AG04450 (cell line): ENCODE data around the gene MBOAT2. TPM values are rescaled to one million over a fixed set of nuclear protein-coding genes. Genes with fewer than 3 reads are reported as not detected.

ENCODE experiments used
- CTCF ChIA-PET: fragments of 300-600, 350-600 bp; formaldehyde crosslinking; extraction: SDS; loops from one replicate; lab custom pipeline; 2022; ENCODE audit warnings: antibody characterized with exemption, inconsistent platforms; lab: Charles Lee
- POLR2A ChIA-PET: fragments of 350-600 bp; formaldehyde crosslinking; extraction: SDS; loops from one replicate; lab custom pipeline; 2021; ENCODE audit warnings: antibody characterized with exemption, inconsistent platforms; lab: Yijun Ruan, JAX
- DNase-seq: peaks from one replicate; pipeline ENCODE4 v3.0.0-alpha.2; 2011; ENCODE audit warnings: low read depth, low spot score
- H3K27ac ChIP-seq: one replicate; pipeline ENCODE4 v1.5.1; 2012; ENCODE audit warnings: low read depth, low read length, control low read depth
- H3K27me3 ChIP-seq: one replicate; pipeline ENCODE4 v1.6.0; 2012; ENCODE audit warnings: low read length; ENCODE audit not compliant: control insufficient read depth, insufficient read depth
- H3K4me3 ChIP-seq: 2 replicates; pipeline ENCODE4 v1.5.1; 2011; ENCODE audit warnings: mild to moderate bottlenecking, low read depth, low read length, control low read depth
- H3K9me3 ChIP-seq: 2 replicates; pipeline ENCODE4 v1.5.1; 2012; ENCODE audit warnings: low read length; ENCODE audit not compliant: control insufficient read depth, insufficient read depth
- CTCF ChIP-seq: IDR thresholded peaks from 2 replicates; pipeline ENCODE4 v1.5.1; 2011; ENCODE audit warnings: low read depth, low read length, control low read depth, inconsistent platforms
- polyA plus RNA-seq: library from polyadenylated mRNA; depleted of rRNA; stranded (reverse); fragments of >200 nt; gene quantifications from 2 replicates; pipeline ENCODE4 v1.2.3, GENCODE V29; 2011

Gene MBOAT2
- polyA plus RNA-seq, 1 experiment, result 75.2 TPM

- CTCF ChIA-PET, result no interaction called here
- Histone ChIP-seq H3K27ac (no peak overlapping the region), H3K27me3 (no peaks in the 10 kb centered on the region), H3K9me3 (no peaks in the 10 kb centered on the region), H3K4me3 (no peak overlapping the region)
- no peak for TF ChIP-seq CTCF
- POLR2A ChIA-PET, result no interaction called here
- DNase-seq, result no peak
These were observed 184.3 kb downstream of the MBOAT2 start for GRCh38 chr2:8819194-8819593.

GRCh38 chr2:8817221-8817620 is 186.3 kb downstream of the MBOAT2 start:
- POLR2A ChIA-PET, result no interaction called here
- no peak for TF ChIP-seq CTCF
- no peak overlapping the region for H3K4me3 ChIP-seq
- no peaks in the 10 kb centered on the region for H3K27me3 ChIP-seq
- no peak overlapping the region for H3K27ac ChIP-seq
- CTCF ChIA-PET, result no interaction called here
- DNase-seq, result no peak
- H3K9me3 ChIP-seq, result no peaks in the 10 kb centered on the region

- ChIA-PET POLR2A (no interaction called here), CTCF (no interaction called here)
- no peak for TF ChIP-seq CTCF
- Histone ChIP-seq H3K9me3 (no peaks in the 10 kb centered on the region), H3K27ac (no peak overlapping the region), H3K4me3 (no peak overlapping the region), H3K27me3 (no peaks in the 10 kb centered on the region)
- no peak for DNase-seq
These were observed 196.4 kb downstream of the MBOAT2 start for GRCh38 chr2:8806885-8807704.

GRCh38 chr2:8805278-8806210 is 197.9 kb downstream of the MBOAT2 start:
- POLR2A ChIA-PET, result no interaction called here
- no peak for DNase-seq
- CTCF ChIA-PET, result interaction anchor here (2.6 kb wide), 1 partner anchor 334 kb away, joined by 9 read pairs; no protein-coding TSS in a partner anchor

More at GRCh38 chr2:8805278-8806210, 197.9 kb downstream of the MBOAT2 start:
- H3K27me3 ChIP-seq, result no peaks in the 10 kb centered on the region
- no peaks in the 10 kb centered on the region for H3K9me3 ChIP-seq
- no peak for TF ChIP-seq CTCF
- H3K4me3 ChIP-seq, result no peak overlapping the region
- no peak overlapping the region for H3K27ac ChIP-seq
